Vagina (tissue), 2 donors: ENCODE measurements around the gene HOMEZ. TPM values are rescaled to one million over a fixed set of nuclear protein-coding genes. Genes with fewer than 3 reads are reported as not detected.

Source experiments
- DNase-seq, 2 donors: peaks; one replicate each; pipeline ENCODE4 v3.0.0-alpha.2; 2017; ENCODE audit errors: extremely low spot score in 2 of 2
- H3K27ac ChIP-seq: fragments of 200-600 bp; sonication (generic); one replicate; pipeline ENCODE4 v1.5.1; 2019
- H3K27me3 ChIP-seq: fragments of 200-600 bp; sonication (generic); one replicate; pipeline ENCODE4 v1.5.1; 2019
- H3K36me3 ChIP-seq, 2 donors: fragments of 200-600 bp; sonication (generic); one replicate each; pipeline ENCODE4 v1.5.1; 2017 to 2019
- H3K4me1 ChIP-seq: fragments of 200-600 bp; sonication (generic); one replicate; pipeline ENCODE4 v1.5.1; 2019
- H3K4me3 ChIP-seq, 2 donors: fragments of 200-600 bp; sonication (generic); 1 replicate in 1 of 2; 2 replicates in 1 of 2; pipeline ENCODE4 v1.5.1; 2016 to 2019
- H3K9me3 ChIP-seq: fragments of 200-600 bp; sonication (generic); one replicate; pipeline ENCODE4 v1.5.1; 2019
- POLR2A ChIP-seq, 2 donors: fragments of 450-650 bp; IDR thresholded peaks; one replicate each; pipeline ENCODE4 v1.6.1; 2017; ENCODE audit warnings: antibody characterized with exemption in 2 of 2, mild to moderate bottlenecking in 2 of 2, moderate library complexity in 2 of 2
- POLR2AphosphoS5 ChIP-seq, 2 donors: sonication (generic); formaldehyde crosslinking; IDR thresholded peaks; one replicate each; pipeline ENCODE4 v1.9.0; 2017; ENCODE audit warnings: antibody characterized with exemption in 2 of 2, mild to moderate bottlenecking in 2 of 2, low read depth in 1 of 2; ENCODE audit not compliant: insufficient read depth in 1 of 2
- intact Hi-C: fragments of 100-400 bp; cut with DNase I; formaldehyde crosslinking; loops from one replicate; pipeline ENCODE4 v1.15.1; 2023
- total RNA-seq: library from RNA; depleted of rRNA; stranded (reverse); fragments of >200 nt; gene quantifications from one replicate; pipeline ENCODE4 v1.2.3, GENCODE V29; 2016
- TF ChIP-seq, protein P1 (sequence below), 3 experiments: fragments of 450-650 bp in 2 of 3; fragments of 200-600 bp in 1 of 3; sonication (generic) in 1 of 3; IDR thresholded peaks; one replicate each; pipeline ENCODE4 v1.5.1; 2017 to 2019; ENCODE audit warnings: antibody characterized with exemption in 3 of 3, mild to moderate bottlenecking in 2 of 3, moderate library complexity in 2 of 3

The HOMEZ gene
- total RNA-seq, 1 donor from 2014 or later = 13.5 TPM

DNA sequence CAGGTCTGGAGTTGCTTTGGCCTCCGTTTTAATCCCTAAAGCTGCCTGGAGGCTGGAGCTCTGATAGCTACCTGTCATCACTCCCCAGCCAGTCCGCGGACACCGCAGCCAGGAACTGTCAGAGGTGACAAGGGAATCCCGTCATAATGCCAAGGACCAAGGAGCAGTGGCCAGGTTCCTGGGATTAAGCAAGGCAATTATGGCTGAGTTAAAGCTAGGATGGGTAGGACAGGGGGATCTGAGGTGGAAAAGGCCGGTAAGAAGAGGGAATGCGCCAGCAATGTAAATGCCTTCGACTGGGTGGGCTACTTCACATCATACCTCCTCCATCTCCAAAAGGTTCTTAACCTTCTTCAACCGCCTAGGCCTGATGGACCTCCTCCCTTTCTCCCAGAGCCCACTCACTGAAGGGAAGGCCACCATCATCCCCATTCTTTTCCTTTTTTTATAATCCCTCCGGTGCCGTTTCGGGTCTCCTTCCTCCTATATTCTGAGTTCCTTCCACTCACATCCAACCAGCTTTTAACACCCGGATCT is 14.8 kb upstream of the HOMEZ start:
- H3K4me1 ChIP-seq = peaks cover 34% of the 10 kb centered on the region
- peak overlapping the region; percentile 97 for H3K27ac ChIP-seq

DNA sequence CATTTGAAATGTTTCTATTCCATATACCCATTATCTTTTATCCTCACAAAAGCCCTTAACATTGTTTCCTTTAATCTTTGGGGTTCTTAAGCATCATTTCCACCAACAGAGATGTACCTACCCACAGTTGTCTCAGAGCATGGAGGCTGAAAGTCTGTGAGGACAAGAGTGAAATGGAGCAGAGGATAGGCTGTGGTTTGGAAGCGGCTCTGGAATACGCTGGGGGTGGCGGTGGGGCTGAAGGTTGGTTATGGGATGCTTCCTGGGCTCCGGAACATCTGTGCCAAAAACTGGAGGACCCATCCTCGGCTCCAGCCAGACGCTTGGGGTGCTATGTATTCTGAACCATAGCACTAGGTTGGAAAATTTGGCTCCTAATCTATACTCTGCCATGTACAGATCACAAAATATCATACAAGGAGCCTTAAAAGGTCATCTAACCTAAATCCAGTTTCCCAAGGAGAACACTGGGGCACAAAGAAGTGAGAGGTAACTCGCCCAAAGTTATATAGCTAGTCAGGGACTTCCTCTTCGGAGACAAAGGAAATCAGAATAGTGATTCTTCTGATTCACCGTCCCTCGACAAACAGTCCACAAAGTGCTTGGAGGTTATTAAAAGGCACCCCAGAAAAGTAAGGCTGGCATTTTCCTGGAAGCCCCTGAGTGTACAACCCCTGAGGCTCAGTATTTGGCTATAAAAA is 14.2 kb upstream of the HOMEZ start:
- H3K36me3 ChIP-seq = no peaks in the 10 kb centered on the region
- H3K4me1 ChIP-seq = peaks cover 34% of the 10 kb centered on the region
- H3K9me3 ChIP-seq = no peaks in the 10 kb centered on the region
- no peak for DNase-seq
- H3K4me3 ChIP-seq = peak overlapping the region; percentile 57 to 73
- no peaks in the 10 kb centered on the region for H3K27me3 ChIP-seq
- no peak for TF ChIP-seq POLR2A (IDR thresholded peaks at IDR 0.05)
- TF ChIP-seq, protein P1, sequence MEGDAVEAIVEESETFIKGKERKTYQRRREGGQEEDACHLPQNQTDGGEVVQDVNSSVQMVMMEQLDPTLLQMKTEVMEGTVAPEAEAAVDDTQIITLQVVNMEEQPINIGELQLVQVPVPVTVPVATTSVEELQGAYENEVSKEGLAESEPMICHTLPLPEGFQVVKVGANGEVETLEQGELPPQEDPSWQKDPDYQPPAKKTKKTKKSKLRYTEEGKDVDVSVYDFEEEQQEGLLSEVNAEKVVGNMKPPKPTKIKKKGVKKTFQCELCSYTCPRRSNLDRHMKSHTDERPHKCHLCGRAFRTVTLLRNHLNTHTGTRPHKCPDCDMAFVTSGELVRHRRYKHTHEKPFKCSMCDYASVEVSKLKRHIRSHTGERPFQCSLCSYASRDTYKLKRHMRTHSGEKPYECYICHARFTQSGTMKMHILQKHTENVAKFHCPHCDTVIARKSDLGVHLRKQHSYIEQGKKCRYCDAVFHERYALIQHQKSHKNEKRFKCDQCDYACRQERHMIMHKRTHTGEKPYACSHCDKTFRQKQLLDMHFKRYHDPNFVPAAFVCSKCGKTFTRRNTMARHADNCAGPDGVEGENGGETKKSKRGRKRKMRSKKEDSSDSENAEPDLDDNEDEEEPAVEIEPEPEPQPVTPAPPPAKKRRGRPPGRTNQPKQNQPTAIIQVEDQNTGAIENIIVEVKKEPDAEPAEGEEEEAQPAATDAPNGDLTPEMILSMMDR (IDR thresholded peaks at IDR 0.05) = no peak
- TF ChIP-seq POLR2AphosphoS5 (IDR thresholded peaks at IDR 0.05; ENCODE audit: insufficient read depth in 1 of 2, low read depth in 1 of 2) = no peak
- intact Hi-C loops = no loop called here
- H3K27ac ChIP-seq = peak overlapping the region; percentile 97

More for the DNA sequence above, 14.8 kb upstream of the HOMEZ start:
- Histone ChIP-seq H3K36me3 (no peaks in the 10 kb centered on the region), H3K27me3 (no peaks in the 10 kb centered on the region), H3K9me3 (no peaks in the 10 kb centered on the region), H3K4me3 (peak overlapping the region; percentile 57 to 73)
- DNase-seq = no peak
- intact Hi-C loops = no loop called here
- TF ChIP-seq POLR2A (IDR thresholded peaks at IDR 0.05) (no peak), POLR2AphosphoS5 (IDR thresholded peaks at IDR 0.05; ENCODE audit: insufficient read depth in 1 of 2, low read depth in 1 of 2) (no peak)
- TF ChIP-seq, protein P1 (IDR thresholded peaks at IDR 0.05) = no peak

DNA sequence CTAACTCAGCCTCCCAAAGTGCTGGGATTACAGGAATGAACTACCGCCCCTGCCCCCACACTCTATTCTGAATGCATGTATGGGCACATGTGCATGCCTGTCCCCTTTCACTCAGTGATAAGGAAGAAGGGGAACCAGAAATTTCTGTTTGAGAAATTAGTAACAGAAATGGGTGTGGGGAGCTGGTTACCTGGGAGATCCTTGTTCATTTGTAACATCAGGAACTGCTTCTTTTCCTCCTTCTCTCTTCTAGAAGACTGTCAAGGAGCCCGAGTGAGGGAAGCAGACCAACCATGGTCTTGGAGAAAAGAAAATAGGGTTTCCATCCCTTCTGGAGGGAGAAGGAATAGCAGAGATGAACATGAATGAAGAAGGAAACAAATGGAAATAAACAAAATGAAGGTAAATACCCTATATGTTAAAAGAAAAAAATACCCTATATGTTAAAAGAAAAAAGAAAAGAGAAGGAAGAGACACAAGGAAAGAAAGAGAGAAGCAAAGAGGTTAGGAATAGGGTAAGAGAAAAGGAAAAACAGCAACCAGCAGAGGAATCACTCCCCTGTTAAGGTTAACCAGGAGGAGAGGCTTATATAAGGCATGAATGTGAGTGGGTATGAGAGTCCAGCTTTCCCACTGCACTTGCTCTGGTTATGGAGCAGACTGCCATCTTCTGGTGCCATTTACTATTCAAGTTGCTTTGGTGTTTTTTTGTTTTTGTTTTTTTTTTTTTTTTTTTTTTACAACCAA is 13.5 kb upstream of the HOMEZ start:
- DNase-seq = no peak
- no peak overlapping the region for H3K4me3 ChIP-seq
- H3K4me1 ChIP-seq = peaks cover 41% of the 10 kb centered on the region
- TF ChIP-seq, protein P1 (IDR thresholded peaks at IDR 0.05) = no peak
- TF ChIP-seq POLR2AphosphoS5 (IDR thresholded peaks at IDR 0.05; ENCODE audit: insufficient read depth in 1 of 2, low read depth in 1 of 2) = no peak
- no peak for TF ChIP-seq POLR2A (IDR thresholded peaks at IDR 0.05)
- peak overlapping the region; percentile 97 for H3K27ac ChIP-seq
- intact Hi-C loops = no loop called here
- no peaks in the 10 kb centered on the region for H3K36me3 ChIP-seq
- no peaks in the 10 kb centered on the region for H3K9me3 ChIP-seq
- no peaks in the 10 kb centered on the region for H3K27me3 ChIP-seq

DNA sequence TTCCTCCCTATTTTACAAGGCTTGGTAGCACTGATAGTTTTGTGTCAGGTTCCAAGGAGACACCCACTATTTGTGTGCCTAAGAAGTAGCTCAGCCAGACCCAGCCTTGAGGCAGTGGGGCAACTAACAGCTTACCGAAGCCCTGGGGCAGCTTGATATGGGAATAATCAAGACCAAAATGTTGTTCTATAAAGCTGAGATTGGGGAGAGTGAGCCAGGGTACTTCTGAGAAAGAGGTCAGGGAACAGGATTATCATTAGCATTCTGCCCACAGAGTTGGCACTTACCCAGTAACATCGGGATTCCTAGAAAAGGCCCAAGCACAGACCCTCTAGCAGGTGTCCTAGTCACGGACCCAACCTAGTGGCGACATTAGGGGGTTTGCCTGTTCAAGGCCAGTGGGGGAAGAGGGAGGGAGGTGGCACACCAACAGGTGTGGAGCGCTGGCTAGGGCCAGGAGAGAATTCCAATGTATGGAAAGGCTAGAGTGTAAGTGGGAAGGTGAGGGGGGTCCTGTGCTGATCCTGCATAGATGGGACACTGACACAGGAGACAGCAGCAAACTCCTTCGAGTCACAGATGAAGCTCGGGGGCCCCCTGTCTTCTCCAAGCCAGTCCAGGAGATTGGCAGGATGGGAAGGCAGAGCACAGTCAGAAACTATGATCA is 11.8 kb upstream of the HOMEZ start:
- peak overlapping the region; percentile 30 for H3K27ac ChIP-seq
- no peak for DNase-seq
- no peaks in the 10 kb centered on the region for H3K27me3 ChIP-seq
- no peaks in the 10 kb centered on the region for H3K9me3 ChIP-seq
- no peaks in the 10 kb centered on the region for H3K36me3 ChIP-seq
- peaks cover 36% of the 10 kb centered on the region for H3K4me1 ChIP-seq
- no peak overlapping the region for H3K4me3 ChIP-seq
- intact Hi-C loops = no loop called here
- TF ChIP-seq POLR2AphosphoS5 (IDR thresholded peaks at IDR 0.05; ENCODE audit: insufficient read depth in 1 of 2, low read depth in 1 of 2) (no peak), POLR2A (IDR thresholded peaks at IDR 0.05) (no peak)
- TF ChIP-seq, protein P1 (IDR thresholded peaks at IDR 0.05) = no peak
